Measurements from ENCODE around the gene MYO19. TPM values are rescaled to one million over a fixed set of nuclear protein-coding genes. Genes with fewer than 3 reads are reported as not detected.
A peak's percentile ranks its signal among the peaks of the same experiment; 100 is the strongest.

MYO19 gene
- total RNA-seq, 1 donor from 2014 or later = 42.5 TPM

GRCh38 chr17:36566081-36566480, 31.4 kb upstream of the MYO19 start:
- DNase-seq (ENCODE audit: low read depth) = no peak
- Histone ChIP-seq H3K4me3 (ENCODE audit: low read depth, low read length) (no peak overlapping the region), H3K27me3 (ENCODE audit: control insufficient read depth, insufficient read depth, low read length) (no peaks in the 10 kb centered on the region), H3K36me3 (ENCODE audit: control insufficient read depth, insufficient read depth, low read length) (no peaks in the 10 kb centered on the region)
- TF ChIP-seq CTCF (IDR thresholded peaks at IDR 0.05; ENCODE audit: insufficient read depth, low read length, poor library complexity, severe bottlenecking) = no peak

DNA sequence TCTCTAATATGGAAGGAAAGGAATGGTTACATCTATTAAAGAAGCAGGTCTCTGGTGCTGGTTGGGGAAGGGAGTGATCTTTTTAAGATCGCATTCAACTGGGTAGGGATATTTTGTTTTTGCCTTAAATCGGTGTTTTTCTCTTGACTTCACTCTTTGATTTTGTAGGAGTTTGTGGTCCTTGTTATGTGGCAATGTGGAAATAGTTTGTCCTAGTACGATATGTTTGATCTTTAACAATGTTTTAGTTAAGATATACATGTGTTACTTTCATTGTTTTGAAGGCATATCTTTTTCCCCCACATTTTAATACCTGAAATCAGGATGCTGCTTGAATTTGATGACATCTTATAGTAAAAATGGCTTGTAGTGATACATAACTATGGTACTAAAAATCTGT, 18.8 kb upstream of the MYO19 start:
- DNase-seq (ENCODE audit: low read depth) = no peak
- no peaks in the 10 kb centered on the region for H3K36me3 ChIP-seq (ENCODE audit: control insufficient read depth, insufficient read depth, low read length)
- no peak for TF ChIP-seq CTCF (IDR thresholded peaks at IDR 0.05; ENCODE audit: insufficient read depth, low read length, poor library complexity, severe bottlenecking)
- no peak overlapping the region for H3K4me3 ChIP-seq (ENCODE audit: low read depth, low read length)
- H3K27me3 ChIP-seq (ENCODE audit: control insufficient read depth, insufficient read depth, low read length) = no peaks in the 10 kb centered on the region

GRCh38 chr17:36550491-36551417, 16.1 kb upstream of the MYO19 start:
- H3K36me3 ChIP-seq (ENCODE audit: control insufficient read depth, insufficient read depth, low read length) = no peaks in the 10 kb centered on the region
- no peaks in the 10 kb centered on the region for H3K27me3 ChIP-seq (ENCODE audit: control insufficient read depth, insufficient read depth, low read length)
- no peak for TF ChIP-seq CTCF (IDR thresholded peaks at IDR 0.05; ENCODE audit: insufficient read depth, low read length, poor library complexity, severe bottlenecking)
- no peak overlapping the region for H3K4me3 ChIP-seq (ENCODE audit: low read depth, low read length)
- no peak for DNase-seq (ENCODE audit: low read depth)

DNA sequence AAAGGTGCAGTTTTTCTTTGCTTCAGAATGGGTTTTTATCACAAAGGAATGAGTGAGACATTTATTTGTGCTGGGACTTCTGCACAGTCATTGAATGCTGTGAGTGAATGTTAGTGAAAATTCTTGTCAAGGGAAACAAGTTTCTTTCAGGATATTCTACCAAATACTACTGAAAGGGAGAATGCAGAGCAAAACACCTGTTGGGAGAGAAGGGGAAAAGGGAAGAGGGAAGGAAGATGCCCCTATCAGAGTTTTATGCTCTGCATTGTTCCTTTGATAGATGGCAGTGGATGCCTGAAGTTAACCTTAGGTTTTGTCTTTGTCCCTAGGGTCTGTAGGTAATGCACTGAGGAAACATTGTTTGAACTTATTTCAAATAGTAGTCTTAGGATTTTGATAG, 13.1 kb upstream of the MYO19 start:
- DNase-seq (ENCODE audit: low read depth) = no peak
- no peaks in the 10 kb centered on the region for H3K27me3 ChIP-seq (ENCODE audit: control insufficient read depth, insufficient read depth, low read length)
- H3K4me3 ChIP-seq (ENCODE audit: low read depth, low read length) = no peak overlapping the region
- no peaks in the 10 kb centered on the region for H3K36me3 ChIP-seq (ENCODE audit: control insufficient read depth, insufficient read depth, low read length)
- no peak for TF ChIP-seq CTCF (IDR thresholded peaks at IDR 0.05; ENCODE audit: insufficient read depth, low read length, poor library complexity, severe bottlenecking)

DNA sequence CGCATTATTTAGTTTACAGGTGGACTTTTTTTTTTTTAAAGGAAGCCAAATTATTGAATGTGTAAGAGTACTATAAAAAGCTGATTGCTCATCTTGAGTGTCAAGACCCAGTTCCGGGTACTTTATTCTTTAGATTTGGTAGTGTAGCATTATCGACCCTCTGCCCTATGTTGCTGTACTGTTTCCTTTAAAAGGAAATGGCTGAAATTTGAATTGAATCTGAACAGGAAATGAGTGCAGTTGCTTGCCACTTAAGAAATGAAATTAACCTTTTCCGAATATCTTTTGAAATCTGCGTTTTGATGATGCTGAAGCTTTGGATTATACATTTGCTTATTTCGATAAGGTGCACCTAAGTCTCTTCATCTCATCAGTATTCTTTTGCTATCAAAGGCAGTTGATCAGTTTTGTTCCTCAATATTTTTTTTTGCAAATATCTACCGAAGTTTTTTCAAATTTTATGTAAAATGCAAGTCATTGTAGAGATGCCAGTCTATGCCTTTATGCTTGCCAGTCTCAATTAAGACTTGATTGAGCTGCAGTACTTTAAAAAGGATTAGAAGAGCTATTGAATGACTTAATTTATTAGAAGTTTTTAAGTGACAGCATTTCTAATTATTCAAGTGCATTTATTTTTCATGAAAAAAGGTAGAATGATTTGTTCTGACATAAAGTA, 11.9 kb upstream of the MYO19 start:
- Histone ChIP-seq H3K36me3 (ENCODE audit: control insufficient read depth, insufficient read depth, low read length) (no peaks in the 10 kb centered on the region), H3K27me3 (ENCODE audit: control insufficient read depth, insufficient read depth, low read length) (no peaks in the 10 kb centered on the region), H3K4me3 (ENCODE audit: low read depth, low read length) (peak overlapping the region; percentile 87)
- no peak for DNase-seq (ENCODE audit: low read depth)
- TF ChIP-seq CTCF (IDR thresholded peaks at IDR 0.05; ENCODE audit: insufficient read depth, low read length, poor library complexity, severe bottlenecking) = no peak
